Smooth muscle cell (in vitro differentiated cells): Measurements from ENCODE around the gene GRIA1. TPM values are rescaled to one million over a fixed set of nuclear protein-coding genes. Genes with fewer than 3 reads are reported as not detected.

Source experiments
- DNase-seq: peaks from one replicate; lab custom pipeline; 2025; ENCODE audit not compliant: unreplicated experiment; lab: John Stamatoyannopoulos, UW
- H2AFZ ChIP-seq: fragments of 200-600 bp; sonication (generic); 2 replicates; pipeline ENCODE4 v1.6.0; 2016; ENCODE audit warnings: antibody characterized with exemption, low read depth, mild to moderate bottlenecking
- H3F3A ChIP-seq: fragments of 200-600 bp; sonication (generic); 2 replicates; pipeline ENCODE4 v1.6.0; 2017; ENCODE audit warnings: antibody characterized with exemption, low read depth
- H3K27ac ChIP-seq: fragments of 200-600 bp; sonication (generic); 2 replicates; pipeline ENCODE4 v1.5.1; 2016; ENCODE audit warnings: low read depth, mild to moderate bottlenecking
- H3K27me3 ChIP-seq: fragments of 200-600 bp; sonication (generic); 2 replicates; pipeline ENCODE4 v1.6.1; 2016; ENCODE audit warnings: low read depth, mild to moderate bottlenecking
- H3K36me3 ChIP-seq: fragments of 200-600 bp; sonication (generic); 2 replicates; pipeline ENCODE4 v1.5.1; 2016; ENCODE audit warnings: low read depth
- H3K4me1 ChIP-seq: fragments of 200-600 bp; sonication (generic); 2 replicates; pipeline ENCODE4 v1.5.1; 2016; ENCODE audit warnings: low read depth
- H3K4me2 ChIP-seq: fragments of 200-600 bp; sonication (generic); 2 replicates; pipeline ENCODE4 v1.6.0; 2016; ENCODE audit warnings: mild to moderate bottlenecking
- H3K4me3 ChIP-seq: fragments of 200-600 bp; sonication (generic); 2 replicates; pipeline ENCODE4 v1.5.1; 2016; ENCODE audit warnings: mild to moderate bottlenecking
- H3K79me2 ChIP-seq: fragments of 200-600 bp; sonication (generic); 2 replicates; pipeline ENCODE4 v1.6.0; 2016; ENCODE audit warnings: low read depth, mild to moderate bottlenecking
- H3K9ac ChIP-seq: fragments of 200-600 bp; sonication (generic); 2 replicates; pipeline ENCODE4 v1.6.0; 2016; ENCODE audit warnings: low read depth
- H3K9me3 ChIP-seq: fragments of 200-600 bp; sonication (generic); replicated peaks from 2 replicates; pipeline ENCODE4 v1.5.1; 2016; ENCODE audit warnings: low read depth
- H4K20me1 ChIP-seq: fragments of 200-600 bp; sonication (generic); 2 replicates; pipeline ENCODE4 v1.6.0; 2016; ENCODE audit warnings: low read depth
- CTCF ChIP-seq: fragments of 200-600 bp; sonication (generic); IDR thresholded peaks from 2 replicates; pipeline ENCODE4 v1.5.1; 2017; ENCODE audit warnings: borderline replicate concordance, mild to moderate bottlenecking, antibody characterized with exemption; ENCODE audit not compliant: insufficient read depth, poor library complexity, severe bottlenecking
- WGBS: methylation state at CpG from one replicate; pipeline ENCODE4 v1.1.7; 2016; ENCODE audit warnings: low lambda C conversion rate; 5-methylcytosine and 5-hydroxymethylcytosine counted together
- polyA plus RNA-seq: library from polyadenylated mRNA; unstranded; fragments of >200 nt; fragmentation: Nextera tagmentation; extraction: Ambion mirVana; gene quantifications from 2 replicates; pipeline ENCODE4 v1.2.1, GENCODE V29; 2016
- total RNA-seq: library from RNA; depleted of rRNA; stranded (reverse); fragments of >200 nt; gene quantifications from 2 replicates; pipeline ENCODE4 v1.2.3, GENCODE V29; 2014

GRIA1 gene
- total and polyA plus RNA-seq, 2 experiments from 2014 or later: 0.17 to 0.94 TPM

- H4K20me1 ChIP-seq: no peaks in the 10 kb centered on the region
- no peak overlapping the region for H3K4me2 ChIP-seq
- no peaks in the 10 kb centered on the region for H3K79me2 ChIP-seq
- H3K9ac ChIP-seq: no peak overlapping the region
- no peak overlapping the region for H3K27ac ChIP-seq
- H3K27me3 ChIP-seq: no peaks in the 10 kb centered on the region
- no peak for DNase-seq
- H3K4me3 ChIP-seq: no peak overlapping the region
- H2AFZ ChIP-seq: no peak overlapping the region
- no peaks in the 10 kb centered on the region for H3F3A ChIP-seq
- H3K4me1 ChIP-seq: no peaks in the 10 kb centered on the region
- 93% methylated on average over 3 of the region's 3 CpGs for WGBS
- H3K9me3 ChIP-seq: no peaks in the 10 kb centered on the region
- no peak for TF ChIP-seq CTCF
- no peaks in the 10 kb centered on the region for H3K36me3 ChIP-seq
These were observed 260.8 kb downstream of the GRIA1 start for GRCh38 chr5:153751251-153751650.

GRCh38 chr5:153752890-153753289 lies 262.4 kb downstream of the GRIA1 start:
- H3K27ac ChIP-seq: no peak overlapping the region
- no peak overlapping the region for H3K9ac ChIP-seq
- no peaks in the 10 kb centered on the region for H4K20me1 ChIP-seq
- no peaks in the 10 kb centered on the region for H3F3A ChIP-seq
- H3K36me3 ChIP-seq: no peaks in the 10 kb centered on the region
- H3K4me3 ChIP-seq: no peak overlapping the region
- no peaks in the 10 kb centered on the region for H3K4me1 ChIP-seq
- no peak for DNase-seq
- H3K9me3 ChIP-seq: no peaks in the 10 kb centered on the region
- TF ChIP-seq CTCF: no peak
- no peaks in the 10 kb centered on the region for H3K79me2 ChIP-seq
- no peak overlapping the region for H3K4me2 ChIP-seq
- H3K27me3 ChIP-seq: no peaks in the 10 kb centered on the region
- no peak overlapping the region for H2AFZ ChIP-seq

- DNase-seq: no peak
- H3K9me3 ChIP-seq: no peaks in the 10 kb centered on the region
- H3K36me3 ChIP-seq: no peaks in the 10 kb centered on the region
- no peak overlapping the region for H3K27ac ChIP-seq
- H3F3A ChIP-seq: no peaks in the 10 kb centered on the region
- H2AFZ ChIP-seq: no peak overlapping the region
- no peak overlapping the region for H3K4me3 ChIP-seq
- no peak overlapping the region for H3K4me2 ChIP-seq
- no peaks in the 10 kb centered on the region for H4K20me1 ChIP-seq
- H3K27me3 ChIP-seq: no peaks in the 10 kb centered on the region
- no peaks in the 10 kb centered on the region for H3K79me2 ChIP-seq
- no peaks in the 10 kb centered on the region for H3K4me1 ChIP-seq
- 68% methylated on average over 4 of the region's 4 CpGs for WGBS
- no peak overlapping the region for H3K9ac ChIP-seq
- no peak for TF ChIP-seq CTCF
These were observed 263.4 kb downstream of the GRIA1 start for GRCh38 chr5:153753645-153754432.
